GM12864 (cell line): ENCODE results near the gene PABPN1.

Source experiments
- DNase-seq: peaks from one replicate; pipeline ENCODE4 v3.0.0-alpha.2; 2011; ENCODE audit warnings: low read depth
- H3K4me3 ChIP-seq: 2 replicates; pipeline ENCODE4 v1.5.1; 2011; ENCODE audit warnings: mild to moderate bottlenecking, low read depth, low read length, control low read depth
- TF ChIP-seq, protein P1 (sequence below): IDR thresholded peaks from 2 replicates; pipeline ENCODE4 v1.5.1; 2011; ENCODE audit warnings: low read depth, mild to moderate bottlenecking, moderate library complexity, low read length, control low read depth, inconsistent platforms; ENCODE audit errors: missing control alignments

Gene PABPN1

DNA sequence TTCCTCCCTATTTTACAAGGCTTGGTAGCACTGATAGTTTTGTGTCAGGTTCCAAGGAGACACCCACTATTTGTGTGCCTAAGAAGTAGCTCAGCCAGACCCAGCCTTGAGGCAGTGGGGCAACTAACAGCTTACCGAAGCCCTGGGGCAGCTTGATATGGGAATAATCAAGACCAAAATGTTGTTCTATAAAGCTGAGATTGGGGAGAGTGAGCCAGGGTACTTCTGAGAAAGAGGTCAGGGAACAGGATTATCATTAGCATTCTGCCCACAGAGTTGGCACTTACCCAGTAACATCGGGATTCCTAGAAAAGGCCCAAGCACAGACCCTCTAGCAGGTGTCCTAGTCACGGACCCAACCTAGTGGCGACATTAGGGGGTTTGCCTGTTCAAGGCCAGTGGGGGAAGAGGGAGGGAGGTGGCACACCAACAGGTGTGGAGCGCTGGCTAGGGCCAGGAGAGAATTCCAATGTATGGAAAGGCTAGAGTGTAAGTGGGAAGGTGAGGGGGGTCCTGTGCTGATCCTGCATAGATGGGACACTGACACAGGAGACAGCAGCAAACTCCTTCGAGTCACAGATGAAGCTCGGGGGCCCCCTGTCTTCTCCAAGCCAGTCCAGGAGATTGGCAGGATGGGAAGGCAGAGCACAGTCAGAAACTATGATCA, 23.5 kb upstream of the PABPN1 start:
- no peak overlapping the region for H3K4me3 ChIP-seq
- DNase-seq = no peak
- TF ChIP-seq, protein P1, sequence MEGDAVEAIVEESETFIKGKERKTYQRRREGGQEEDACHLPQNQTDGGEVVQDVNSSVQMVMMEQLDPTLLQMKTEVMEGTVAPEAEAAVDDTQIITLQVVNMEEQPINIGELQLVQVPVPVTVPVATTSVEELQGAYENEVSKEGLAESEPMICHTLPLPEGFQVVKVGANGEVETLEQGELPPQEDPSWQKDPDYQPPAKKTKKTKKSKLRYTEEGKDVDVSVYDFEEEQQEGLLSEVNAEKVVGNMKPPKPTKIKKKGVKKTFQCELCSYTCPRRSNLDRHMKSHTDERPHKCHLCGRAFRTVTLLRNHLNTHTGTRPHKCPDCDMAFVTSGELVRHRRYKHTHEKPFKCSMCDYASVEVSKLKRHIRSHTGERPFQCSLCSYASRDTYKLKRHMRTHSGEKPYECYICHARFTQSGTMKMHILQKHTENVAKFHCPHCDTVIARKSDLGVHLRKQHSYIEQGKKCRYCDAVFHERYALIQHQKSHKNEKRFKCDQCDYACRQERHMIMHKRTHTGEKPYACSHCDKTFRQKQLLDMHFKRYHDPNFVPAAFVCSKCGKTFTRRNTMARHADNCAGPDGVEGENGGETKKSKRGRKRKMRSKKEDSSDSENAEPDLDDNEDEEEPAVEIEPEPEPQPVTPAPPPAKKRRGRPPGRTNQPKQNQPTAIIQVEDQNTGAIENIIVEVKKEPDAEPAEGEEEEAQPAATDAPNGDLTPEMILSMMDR = no peak

- no peak for DNase-seq
- no peak overlapping the region for H3K4me3 ChIP-seq
- TF ChIP-seq, protein P1 = peak; percentile 35
These were observed 21.9 kb upstream of the PABPN1 start for GRCh38 chr14:23299211-23299957.

GRCh38 chr14:23299986-23300686, 21.1 kb upstream of the PABPN1 start:
- peak overlapping the region; percentile 82 for H3K4me3 ChIP-seq
- DNase-seq = no peak
- TF ChIP-seq, protein P1 = no peak

GRCh38 chr14:23300687-23301223, 20.5 kb upstream of the PABPN1 start:
- TF ChIP-seq, protein P1 = no peak
- DNase-seq = no peak
- H3K4me3 ChIP-seq = peak overlapping the region; percentile 82

- TF ChIP-seq, protein P1 = peak; percentile 53
- peak overlapping the region; percentile 82 for H3K4me3 ChIP-seq
- DNase-seq = peak; percentile 91
These were observed 19.8 kb upstream of the PABPN1 start for GRCh38 chr14:23301288-23301968.

- TF ChIP-seq, protein P1 = no peak
- no peak for DNase-seq
These were observed 19.3 kb upstream of the PABPN1 start for GRCh38 chr14:23301969-23302289.

More at GRCh38 chr14:23301969-23302289, 19.3 kb upstream of the PABPN1 start:
- H3K4me3 ChIP-seq = peak overlapping the region; percentile 78
